A204.1 (cell line): ENCODE results near the gene CDPF1.
"Not testable (repeated sequence)": the region's sequence is repeated elsewhere in the genome, so short reads cannot be mapped to it uniquely, and the experiment has no call there.

Source experiments
- FAIRE-seq: peaks from 2 replicates; lab custom pipeline; 2012; peaks lifted over from hg19 to GRCh38; lab: Jason Lieb, UNC

The CDPF1 gene

DNA sequence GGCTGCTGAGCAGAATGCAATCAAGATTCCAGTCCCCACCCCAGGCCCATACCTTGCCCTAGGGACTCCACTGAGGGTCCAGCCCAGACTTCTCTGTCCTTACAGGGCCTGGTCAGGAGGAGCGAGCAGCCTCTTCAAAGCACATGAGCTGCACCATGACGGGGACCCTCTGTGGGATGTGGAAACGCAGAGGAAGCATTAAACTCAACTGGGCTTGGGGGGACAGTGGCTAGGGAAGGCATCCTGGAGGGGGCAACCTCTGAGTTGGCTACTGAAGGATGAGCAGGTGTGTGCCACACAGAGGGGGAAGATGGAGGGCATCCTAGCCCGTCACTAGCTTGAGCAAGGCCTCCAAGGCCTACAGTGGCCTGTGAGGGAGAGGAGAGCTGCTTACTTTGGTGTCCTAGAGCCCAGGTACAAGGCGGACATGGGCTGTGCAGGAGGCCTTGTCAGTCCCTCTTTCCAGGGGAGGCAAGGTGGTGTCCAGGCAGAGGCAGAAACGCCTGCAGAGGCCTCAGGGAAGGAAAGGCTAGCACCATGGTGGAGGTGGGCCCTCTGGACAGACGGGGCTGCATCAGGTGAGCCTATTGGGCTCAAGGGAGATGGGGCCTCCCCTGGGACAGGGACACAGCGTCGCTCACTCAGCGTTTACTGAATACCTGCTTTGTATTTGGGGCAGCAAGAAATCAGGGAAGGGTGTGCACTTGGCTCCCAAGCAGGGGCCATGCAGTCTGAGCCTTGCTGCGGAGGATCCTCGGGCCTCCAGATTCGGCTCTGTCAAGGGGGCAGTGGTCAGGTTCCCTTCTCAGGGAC is 32.0 kb upstream of the CDPF1 start:
- FAIRE-seq: no peak

DNA sequence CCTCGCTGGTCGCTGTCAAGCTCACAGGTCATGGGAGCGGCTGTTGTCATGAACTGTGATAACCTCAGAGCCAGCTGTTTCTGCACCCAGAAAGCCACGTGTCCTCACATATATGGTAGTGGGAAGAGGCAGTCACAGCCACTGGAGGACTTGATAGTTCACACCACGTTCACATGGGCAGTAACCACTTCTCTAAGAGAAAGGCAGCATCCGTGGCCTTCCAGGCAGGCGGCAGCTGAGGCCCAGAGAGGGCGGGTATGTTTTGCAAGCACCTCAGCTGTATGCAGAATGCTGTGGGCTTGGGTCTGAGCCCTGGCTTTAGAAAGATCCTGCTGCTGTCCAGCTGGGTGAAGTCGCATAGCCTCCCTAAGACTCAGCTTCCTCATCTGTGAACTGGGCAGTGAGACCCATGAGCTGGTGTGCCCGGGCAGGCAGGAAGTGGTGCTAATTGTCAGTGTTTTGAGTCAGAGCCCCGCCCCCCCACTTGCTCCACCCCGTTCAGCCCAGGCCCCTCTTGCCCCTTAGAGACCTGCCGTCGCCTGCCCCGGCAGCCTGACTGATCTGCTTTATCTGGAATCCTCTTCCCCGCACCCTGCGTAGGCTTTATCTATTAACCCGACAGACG is 31.0 kb upstream of the CDPF1 start:
- no peak for FAIRE-seq

DNA sequence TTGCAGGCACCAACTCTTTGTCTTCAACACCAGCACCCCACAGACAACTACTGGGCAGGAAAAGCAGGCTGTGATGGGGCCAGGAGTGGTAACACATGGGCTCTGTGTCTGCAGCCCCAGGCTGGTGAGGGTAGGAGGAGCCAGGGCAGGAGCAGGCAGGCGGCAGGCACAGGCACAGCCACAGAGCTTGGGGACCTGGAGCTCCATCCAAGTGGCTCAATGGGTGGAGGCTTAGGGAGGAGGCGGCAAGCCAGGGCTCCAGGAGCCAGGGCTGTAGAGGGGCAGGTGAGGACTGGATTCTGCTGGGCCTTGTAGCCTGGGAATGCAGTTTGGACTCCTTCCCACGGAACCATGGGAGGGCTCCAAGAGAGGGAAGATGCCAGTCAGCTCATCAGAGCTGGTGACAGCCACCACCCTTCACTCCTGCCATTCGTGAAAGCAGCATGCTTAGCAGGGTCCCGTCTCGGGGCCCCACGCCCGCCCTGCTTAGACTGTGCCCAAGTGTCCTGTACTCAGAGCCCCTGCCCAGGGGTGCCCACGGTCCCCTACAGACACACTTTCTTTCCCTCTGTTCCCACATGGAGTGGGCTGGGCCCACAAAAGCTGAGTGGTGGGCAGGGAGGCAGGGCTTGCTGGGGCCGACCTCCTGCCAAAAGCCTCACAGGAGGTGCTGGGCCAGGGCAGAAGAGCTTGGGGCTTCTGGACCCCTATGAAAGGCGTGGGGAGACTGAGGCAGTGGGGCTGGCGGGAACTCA is 30.1 kb upstream of the CDPF1 start:
- no peak for FAIRE-seq

DNA sequence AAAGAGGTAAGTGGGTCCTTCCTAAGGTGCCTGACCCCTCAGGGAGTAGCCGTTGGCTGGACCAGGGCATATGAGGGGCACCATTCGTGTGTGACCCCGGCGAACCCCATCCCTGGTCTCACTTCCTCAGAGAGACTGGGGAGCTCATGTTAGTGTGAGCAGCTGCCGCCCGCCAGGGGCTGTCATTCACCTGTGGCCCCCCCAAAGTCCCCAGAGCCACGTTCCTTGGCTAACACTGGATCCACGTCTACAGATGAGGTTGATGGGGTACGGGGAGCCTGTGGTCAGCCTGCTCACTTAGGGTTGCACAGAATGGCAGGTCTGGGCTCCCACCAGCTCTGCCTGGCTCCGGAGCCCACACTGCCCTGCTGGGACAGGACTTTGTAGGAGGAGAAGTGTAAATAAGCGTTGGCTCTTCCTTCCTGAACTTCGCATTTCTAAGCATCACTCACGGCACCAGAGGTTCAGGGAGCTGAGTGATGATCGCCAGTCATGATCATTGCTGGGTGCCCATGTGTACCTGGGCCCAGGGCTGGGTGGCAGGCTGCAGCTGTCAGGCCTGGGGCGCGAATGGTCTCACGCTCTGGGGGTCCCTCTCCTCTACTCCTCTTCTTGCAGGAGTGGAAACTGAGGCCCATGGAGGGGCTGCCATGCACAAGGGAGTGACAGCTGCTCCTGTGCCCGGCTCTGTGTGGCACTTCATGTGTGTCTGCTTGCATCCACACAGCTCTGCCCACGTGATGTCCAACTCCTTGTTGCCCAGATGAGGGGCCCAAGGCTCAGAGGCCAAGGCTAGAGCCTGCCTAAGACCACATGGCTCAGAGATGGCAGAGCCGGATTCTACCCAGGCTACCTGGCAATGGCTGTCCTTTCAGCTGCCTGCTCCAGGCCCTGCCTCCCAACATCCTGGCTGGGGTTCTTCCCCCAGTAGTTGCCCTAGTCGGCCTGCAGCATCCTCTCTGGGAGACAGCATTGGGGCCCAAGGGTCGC is 28.9 kb upstream of the CDPF1 start:
- FAIRE-seq: no peak

DNA sequence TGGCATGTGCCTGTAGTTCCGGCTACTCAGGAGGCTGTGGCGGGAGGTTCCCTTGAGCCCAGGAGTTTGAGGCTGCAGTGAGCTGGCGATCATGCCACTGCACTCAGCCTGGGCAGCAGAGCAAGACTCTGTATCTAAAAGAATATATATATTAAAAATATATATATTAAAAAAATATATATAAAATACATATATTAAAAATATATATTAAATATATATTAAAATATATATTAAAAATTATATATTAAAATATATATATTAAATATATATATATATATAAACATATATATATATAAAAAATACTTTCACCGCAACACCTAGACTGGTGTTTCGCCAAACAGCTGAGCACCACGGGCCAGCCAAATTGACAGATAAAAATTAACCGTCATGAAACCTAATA is 26.5 kb upstream of the CDPF1 start:
- FAIRE-seq: peak; percentile 54

DNA sequence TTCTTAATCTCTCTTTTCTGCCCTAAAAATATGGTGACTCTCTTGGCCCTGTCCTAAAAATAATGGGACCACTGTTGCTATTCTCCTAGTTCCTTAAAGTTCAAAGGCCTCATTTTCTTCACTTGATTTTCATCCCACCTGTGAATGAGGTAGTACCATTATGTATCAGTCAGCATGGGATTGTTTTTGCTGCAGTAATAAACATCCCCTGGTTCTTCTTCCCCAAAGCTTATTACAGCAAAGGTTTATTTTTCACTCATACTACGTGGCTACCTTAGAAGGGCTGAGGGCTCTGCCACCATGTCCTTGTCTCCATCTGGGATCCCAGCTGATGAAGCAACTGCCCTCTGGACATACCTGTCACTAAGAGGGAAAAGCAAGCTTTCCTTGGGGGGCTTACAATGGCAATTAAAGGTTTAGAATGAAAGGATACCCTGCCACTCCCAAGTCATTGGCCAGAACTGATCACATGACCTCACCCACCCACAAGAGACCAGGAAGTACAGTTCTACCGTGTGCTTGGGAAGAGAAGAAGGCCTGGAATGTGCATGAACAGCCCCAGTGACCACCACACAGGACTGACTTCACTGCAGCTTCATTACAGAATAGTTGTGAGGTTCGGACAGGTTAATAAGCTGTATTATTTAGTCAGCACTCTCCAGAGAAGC is 25.5 kb upstream of the CDPF1 start:
- no peak for FAIRE-seq

DNA sequence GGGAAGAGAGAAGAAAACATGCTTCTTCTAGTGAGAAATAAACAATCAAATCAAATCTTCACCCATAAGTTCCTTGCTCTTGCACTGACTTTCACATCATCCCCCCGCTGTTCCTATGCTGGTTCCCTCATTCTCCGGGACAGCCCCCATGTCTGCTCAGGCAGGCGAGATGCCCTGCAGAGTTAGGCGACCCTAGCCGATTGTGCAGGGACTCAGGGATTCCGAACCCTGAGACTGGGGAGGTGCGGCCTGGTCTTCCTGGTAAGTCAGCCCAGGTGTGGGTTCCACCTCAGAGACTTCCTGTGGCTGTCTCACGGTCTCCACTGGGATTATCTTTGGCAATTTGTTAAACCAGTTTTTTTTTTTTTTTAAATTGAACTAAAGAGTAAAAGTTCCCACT is 24.3 kb upstream of the CDPF1 start:
- no peak for FAIRE-seq

DNA sequence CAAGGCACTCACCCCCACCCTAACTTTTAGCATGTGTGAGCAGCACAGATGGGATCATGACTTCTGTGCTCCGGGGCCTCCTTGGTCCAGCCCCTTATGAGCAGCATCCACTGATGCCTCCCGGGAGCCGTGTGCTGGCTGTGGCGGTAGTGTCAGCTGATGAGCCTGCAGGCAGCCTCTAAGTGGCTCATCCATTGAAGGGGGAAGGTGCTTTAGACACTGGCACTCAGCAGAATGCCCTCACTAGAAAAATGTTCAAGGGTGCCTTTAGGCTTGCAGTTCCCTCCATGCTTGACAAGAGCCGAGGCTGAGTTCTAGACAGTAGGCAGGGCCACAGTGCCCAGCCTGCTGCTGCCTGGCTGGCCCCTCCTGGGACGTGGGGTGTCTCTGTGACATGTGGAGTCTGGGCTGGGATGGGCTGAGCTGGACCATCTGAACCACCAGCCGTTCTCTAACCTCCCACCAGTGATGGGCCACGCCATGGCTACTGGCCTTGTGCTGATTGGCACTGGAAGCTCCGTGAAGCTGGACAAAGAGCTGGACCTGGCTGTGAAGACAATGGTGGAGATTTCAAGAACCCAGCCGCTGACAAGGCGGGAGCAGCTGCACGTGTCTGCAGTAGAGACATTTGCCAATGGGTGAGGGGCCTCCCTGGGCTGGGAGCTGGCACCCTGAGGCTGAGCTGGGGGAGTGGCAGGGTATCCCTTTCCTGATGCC is 23.5 kb upstream of the CDPF1 start:
- no peak for FAIRE-seq

DNA sequence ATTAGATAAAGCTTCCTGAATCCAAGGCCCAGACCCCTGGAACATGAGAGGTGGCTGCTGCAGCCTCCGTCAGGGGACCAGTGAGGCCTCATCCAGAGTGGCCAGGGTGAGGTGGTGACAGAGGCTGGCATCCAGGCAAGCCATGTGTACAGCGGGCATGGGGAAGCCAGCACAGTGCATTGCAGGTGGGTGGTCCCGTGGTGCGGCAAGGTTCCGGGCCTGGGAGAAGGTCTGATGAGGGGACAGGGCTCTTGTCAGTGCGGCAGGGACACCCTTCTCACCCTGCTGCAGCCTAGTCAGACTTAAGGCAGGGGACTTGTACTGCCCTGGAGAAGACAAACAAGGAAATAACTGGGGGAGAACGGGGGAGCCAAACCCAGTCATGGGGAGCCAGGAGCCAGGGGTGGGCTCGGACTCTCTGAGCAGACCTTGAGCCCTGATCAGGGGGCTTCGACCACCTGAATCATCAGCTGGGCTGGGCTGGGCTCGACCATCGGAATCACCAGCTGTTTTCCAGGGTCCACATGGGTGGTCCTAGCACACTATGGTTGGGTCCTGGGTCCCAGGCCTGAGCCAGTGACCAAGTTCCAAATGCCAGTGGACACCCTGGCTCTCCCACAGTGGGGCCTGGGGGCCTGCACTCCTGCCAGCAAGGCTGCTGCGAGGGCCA is 22.8 kb upstream of the CDPF1 start:
- FAIRE-seq: no peak

DNA sequence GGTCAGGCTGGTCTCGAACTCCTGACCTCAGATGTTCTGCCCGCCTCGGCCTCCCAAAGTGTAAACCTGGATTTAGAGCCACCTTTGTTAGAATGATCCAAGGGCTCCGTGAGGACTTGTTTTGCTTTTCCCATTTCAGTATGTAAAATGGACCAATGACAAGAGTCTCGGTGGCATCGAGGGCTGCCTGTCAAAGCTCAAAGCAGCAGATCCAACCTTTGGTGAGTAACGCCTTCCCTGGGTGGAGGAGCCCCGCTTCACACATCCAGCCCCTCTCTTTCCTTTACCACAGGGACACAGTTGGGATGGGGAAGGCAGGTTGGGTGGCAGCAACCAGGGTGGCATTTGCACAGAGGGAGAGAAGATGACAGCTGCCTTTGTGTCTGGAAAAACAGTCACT is 22.1 kb upstream of the CDPF1 start:
- FAIRE-seq: no peak

DNA sequence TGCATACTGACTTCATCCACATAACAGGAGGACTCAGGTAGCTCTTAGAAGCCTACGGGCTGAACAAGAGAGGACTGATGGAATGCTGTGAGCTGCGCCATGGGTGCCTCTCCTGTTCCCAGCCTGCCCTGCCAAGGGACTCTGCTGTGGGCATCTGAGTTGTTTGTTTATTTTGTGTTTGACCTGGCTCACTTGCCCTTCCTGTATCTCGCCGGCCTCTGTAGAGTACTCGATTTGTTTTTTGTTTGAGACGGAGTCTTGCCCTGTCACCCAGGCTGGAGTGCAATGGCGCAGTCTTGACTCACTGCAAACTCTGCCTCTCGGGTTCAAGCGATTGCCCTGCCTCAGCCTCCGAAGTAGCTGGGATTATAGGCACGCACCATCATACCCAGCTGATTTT is 19.5 kb upstream of the CDPF1 start:
- no peak for FAIRE-seq

DNA sequence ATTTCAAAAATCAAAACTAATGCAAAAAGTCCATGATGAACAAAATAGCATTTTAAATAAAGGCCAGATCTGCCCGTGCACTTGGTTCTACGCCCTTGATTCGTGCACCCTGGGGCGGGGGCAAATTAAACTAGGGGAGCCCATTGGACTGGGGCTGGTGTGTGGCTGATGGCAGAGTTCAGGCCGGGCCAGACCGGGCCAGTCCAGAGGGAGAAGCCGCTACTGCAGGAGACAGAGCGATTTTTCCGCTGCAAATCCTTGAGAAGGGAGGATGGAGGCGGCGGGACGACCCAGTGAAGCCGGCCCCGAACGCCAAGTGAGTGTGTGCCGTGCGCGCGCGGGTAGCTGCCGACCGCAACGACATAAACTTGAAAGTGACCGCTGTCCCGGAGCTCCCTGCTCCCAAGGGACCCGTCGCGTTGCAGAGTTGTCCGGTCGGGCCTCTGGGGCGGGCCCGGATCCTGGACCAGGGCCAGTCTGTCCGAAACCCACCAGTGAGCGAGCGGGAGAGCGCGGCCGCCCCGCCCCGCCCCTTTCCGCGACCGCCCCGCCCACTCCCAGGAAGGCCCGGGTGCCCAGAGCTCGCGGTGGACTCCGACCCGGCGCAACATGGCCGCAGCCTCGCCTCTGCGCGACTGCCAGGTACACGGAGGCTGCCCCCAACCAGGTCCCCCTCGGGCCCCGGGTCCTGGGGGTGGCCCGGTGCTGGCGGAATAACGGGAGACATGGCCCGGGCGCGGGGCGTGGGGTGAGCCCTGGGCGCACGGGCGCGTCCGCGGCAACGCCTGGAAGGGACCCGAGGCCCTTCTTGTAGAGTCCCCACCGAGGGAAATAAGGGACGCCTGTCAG is 17.6 kb upstream of the CDPF1 start, which contains the start of gene TTC38:
Gene TTC38 (plus strand): TSS at position 578 of the 849 bp plus-strand sequence. CDS start 32 bp downstream, at position 610.
- peak; percentile 29 for FAIRE-seq

DNA sequence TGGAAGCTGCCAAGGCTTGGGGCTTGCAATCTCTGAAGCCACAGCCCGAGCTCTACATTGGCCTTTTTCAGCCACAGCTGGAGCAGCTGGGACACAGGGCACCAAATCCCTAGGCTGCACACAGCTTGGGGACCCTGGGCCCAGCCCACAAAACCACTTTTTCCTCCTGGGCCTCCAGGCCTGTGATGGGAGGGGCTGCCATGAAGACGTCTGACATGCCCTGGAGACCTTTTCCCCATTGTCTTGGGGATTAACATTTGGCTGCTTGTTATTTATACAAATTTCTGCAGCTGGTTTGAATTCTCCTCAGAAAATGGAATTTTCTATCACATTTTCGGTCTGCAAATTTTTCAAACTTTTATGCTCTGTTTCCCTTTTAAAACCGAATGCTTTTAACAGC is 15.5 kb upstream of the CDPF1 start:
- FAIRE-seq: not testable (repeated sequence)

DNA sequence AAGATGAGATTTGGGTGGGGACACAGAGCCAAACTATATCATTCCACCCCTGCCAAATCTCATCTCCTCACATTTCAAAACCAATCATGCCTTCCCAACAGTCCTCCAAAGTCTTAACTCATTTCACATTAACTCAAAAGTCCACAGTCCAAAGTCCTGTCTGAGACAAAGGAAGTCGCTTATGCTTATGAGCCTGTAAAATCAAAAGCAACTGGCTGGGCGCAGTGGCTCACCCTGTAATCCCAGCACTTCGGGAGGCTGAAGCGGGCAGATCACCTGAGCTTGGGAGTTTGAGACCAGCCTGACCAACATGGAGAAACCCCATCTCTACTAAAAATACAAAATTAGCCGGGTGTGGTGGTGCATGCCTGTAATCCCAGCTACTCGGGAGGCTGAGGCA is 14.4 kb upstream of the CDPF1 start:
- FAIRE-seq: not testable (repeated sequence)

DNA sequence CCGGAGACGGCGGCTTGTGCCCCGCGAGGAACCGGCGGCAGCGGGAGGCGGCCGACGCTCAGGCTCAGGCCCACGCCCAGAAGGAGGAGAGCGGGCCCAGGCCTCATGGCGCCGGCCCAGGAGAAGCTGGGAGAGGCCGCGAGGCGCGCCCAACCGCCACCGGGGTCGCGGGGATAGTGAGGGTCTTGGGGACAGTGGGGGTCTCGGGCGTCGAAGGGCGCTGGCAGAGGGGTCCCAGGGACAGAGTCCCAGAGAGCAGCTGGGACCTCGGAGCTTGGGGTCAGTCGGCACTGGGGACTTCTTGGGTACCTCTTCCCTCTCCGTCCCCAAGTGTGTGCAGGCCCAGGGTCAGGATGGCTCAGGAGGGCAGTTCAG is 13.1 kb upstream of the CDPF1 start, which contains the start of gene PKDREJ:
Gene PKDREJ (minus strand): TSS at position 128 of the 375 bp plus-strand sequence. CDS start 21 bp downstream, at position 107.
- no peak for FAIRE-seq

DNA sequence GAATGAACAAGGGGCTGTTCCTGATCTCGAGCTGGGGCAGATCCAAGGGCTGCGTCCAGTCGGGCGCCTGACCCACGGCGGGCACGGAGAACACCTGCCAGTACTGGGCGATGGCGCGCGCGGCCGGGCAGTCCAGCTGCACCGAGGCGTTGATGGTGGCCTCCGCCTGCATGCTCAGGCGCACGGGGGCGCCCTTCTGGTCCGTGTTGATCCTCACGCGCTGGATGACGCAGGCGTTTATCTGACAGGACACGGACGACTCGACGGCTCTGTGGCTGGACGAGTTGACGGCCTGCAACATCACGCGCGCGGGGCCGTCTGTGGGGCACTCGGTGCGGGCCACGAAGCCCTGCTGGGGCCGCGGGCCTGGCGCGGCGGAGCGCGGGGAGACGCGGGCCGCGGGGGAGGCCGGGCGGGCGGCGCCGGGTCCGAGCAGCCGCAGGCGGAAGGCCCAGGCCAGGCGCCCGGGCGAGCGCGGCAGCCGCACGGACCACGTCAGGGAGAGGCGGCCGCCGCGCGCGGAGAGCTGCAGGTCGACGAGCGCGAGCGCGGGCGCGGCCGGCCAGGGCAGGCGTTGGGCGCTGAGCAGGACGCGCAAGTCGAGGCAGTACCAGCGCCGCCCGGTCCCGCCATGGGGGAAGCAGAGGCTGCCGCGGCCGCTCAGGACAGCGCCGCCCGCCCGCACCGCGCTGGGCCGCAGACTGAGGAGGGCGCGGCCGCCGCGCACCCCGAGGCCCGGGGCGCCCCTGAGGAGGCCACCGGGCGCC is 12.5 kb upstream of the CDPF1 start:
- no peak for FAIRE-seq

DNA sequence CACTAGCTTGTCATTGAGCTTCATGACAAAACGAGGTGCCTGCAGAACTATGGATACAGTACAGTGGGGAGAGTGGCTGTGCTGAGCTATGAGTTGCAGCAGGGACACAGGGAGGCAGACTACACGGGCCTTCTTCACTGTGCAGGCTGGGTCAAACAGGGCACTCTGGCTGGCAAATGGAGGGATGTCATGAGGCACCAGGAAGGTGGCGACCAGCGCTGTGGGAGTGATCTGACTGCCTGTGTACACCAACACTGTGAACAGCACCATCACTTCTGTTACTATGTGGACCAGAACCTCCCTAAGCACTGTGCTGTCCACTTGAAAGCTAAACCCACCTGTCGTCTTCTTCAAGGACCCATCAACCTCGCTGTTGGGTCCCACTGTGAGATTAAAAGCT is 9.9 kb upstream of the CDPF1 start:
- no peak for FAIRE-seq

DNA sequence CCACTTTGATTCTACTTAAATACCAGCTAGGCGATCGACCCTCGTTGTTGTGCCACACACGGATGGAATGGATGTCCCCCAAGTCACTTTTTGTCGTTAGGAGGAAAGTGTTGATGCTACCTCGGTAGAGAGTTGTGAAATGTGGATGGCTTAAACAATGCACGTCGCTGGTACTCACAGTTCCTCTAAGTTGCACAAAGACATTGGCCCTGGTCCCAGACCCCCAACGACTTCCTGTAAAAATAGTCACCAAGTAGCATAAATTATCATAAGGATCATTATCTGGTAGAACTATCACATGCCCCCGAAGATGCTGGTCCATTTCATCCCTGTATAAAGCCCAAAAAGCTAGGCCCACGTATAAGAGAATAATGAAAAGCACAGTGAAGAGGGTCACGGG is 9.3 kb upstream of the CDPF1 start:
- FAIRE-seq: no peak
